Testis (tissue), 3 donors: ENCODE data around the gene CIT. TPM values are rescaled to one million over a fixed set of nuclear protein-coding genes. Genes with fewer than 3 reads are reported as not detected.

Experiments
- DNase-seq: peaks from one replicate; pipeline ENCODE4 v3.0.0-alpha.2; 2019
- H3K27ac ChIP-seq, 2 donors: fragments of 200-600 bp; sonication (generic); one replicate each; pipeline ENCODE4 v1.5.1; 2019
- H3K27me3 ChIP-seq: fragments of 200-600 bp; sonication (generic); one replicate; pipeline ENCODE4 v1.5.1; 2019
- H3K36me3 ChIP-seq: fragments of 200-600 bp; sonication (generic); one replicate; pipeline ENCODE4 v1.5.1; 2017; ENCODE audit warnings: low read depth; ENCODE audit errors: missing control alignments
- H3K4me1 ChIP-seq: fragments of 200-600 bp; sonication (generic); one replicate; pipeline ENCODE4 v1.5.1; 2019
- H3K4me3 ChIP-seq, 2 donors: fragments of 200-600 bp; sonication (generic); one replicate each; pipeline ENCODE4 v1.5.1; 2017 to 2019
- H3K9me3 ChIP-seq: fragments of 200-600 bp; sonication (generic); one replicate; pipeline ENCODE4 v1.5.1; 2017
- POLR2A ChIP-seq: fragments of 450-650 bp; IDR thresholded peaks from one replicate; pipeline ENCODE4 v1.6.1; 2017; ENCODE audit warnings: antibody characterized with exemption, mild to moderate bottlenecking, moderate library complexity
- WGBS, 2 donors: methylation state at CpG; one replicate each; pipeline ENCODE4 v1.1.5; 2018; 5-methylcytosine and 5-hydroxymethylcytosine counted together
- intact Hi-C: fragments of 100-400 bp; cut with DNase I; formaldehyde crosslinking; loops from one replicate; pipeline ENCODE4 v1.15.1; 2023; ENCODE audit warnings: low total_unique reads
- polyA plus RNA-seq: library from polyadenylated mRNA; stranded (reverse); fragments of 350-450 nt; fragmentation: Illumina TruSeq; extraction: RNeasy Lipid Tissue Mini Kit (QIAGEN cat#74804); gene quantifications from one replicate; pipeline ENCODE4 v1.2.3, GENCODE V29; 2014; ENCODE audit warnings: low read depth, low replicate concordance; ENCODE audit not compliant: insufficient read depth
- total RNA-seq, 2 donors: library from RNA; depleted of rRNA; stranded (reverse); fragments of >200 nt; gene quantifications; one replicate each; pipeline ENCODE4 v1.2.3, GENCODE V29; 2016
- TF ChIP-seq, protein P1 (sequence below), 3 experiments: fragments of 450-650 bp in 2 of 3; fragments of 200-600 bp in 1 of 3; sonication (generic) in 1 of 3; IDR thresholded peaks; one replicate each; pipeline ENCODE4 v1.5.1; 2016 to 2019; ENCODE audit warnings: antibody characterized with exemption in 3 of 3, mild to moderate bottlenecking in 2 of 3, moderate library complexity in 1 of 3

CIT gene
- total and polyA plus RNA-seq, 3 donors from 2014 or later = 14.6 to 30.0 (median 20.0) TPM

DNA sequence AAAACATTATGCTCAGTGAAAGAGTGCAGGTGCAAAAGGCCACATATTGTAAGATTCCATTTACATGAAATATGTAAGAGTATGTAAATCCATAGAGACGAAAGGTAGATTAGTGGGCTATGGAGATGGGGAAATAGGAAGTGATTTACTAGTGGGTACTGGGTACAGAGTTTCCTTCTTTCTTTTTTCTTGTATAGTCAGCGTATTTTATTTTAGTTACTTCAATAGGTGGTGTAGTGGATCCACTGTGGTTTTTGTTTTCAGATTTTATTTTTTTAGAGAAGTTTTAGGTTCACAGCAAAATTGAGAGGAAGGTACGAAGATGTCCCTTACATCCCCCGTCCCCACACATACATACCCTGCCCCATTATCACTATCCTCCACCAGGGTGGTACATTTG, 6.1 kb upstream of the CIT start:
- Histone ChIP-seq H3K27me3 (no peaks in the 10 kb centered on the region), H3K9me3 (no peaks in the 10 kb centered on the region), H3K4me3 (no peak overlapping the region), H3K4me1 (no peaks in the 10 kb centered on the region), H3K36me3 (no peaks in the 10 kb centered on the region), H3K27ac (no peak overlapping the region)
- no peak for DNase-seq
- 90 to 96% methylated on average over 4 of the region's 4 CpGs for WGBS, 2 donors
- TF ChIP-seq, protein P1, sequence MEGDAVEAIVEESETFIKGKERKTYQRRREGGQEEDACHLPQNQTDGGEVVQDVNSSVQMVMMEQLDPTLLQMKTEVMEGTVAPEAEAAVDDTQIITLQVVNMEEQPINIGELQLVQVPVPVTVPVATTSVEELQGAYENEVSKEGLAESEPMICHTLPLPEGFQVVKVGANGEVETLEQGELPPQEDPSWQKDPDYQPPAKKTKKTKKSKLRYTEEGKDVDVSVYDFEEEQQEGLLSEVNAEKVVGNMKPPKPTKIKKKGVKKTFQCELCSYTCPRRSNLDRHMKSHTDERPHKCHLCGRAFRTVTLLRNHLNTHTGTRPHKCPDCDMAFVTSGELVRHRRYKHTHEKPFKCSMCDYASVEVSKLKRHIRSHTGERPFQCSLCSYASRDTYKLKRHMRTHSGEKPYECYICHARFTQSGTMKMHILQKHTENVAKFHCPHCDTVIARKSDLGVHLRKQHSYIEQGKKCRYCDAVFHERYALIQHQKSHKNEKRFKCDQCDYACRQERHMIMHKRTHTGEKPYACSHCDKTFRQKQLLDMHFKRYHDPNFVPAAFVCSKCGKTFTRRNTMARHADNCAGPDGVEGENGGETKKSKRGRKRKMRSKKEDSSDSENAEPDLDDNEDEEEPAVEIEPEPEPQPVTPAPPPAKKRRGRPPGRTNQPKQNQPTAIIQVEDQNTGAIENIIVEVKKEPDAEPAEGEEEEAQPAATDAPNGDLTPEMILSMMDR (IDR thresholded peaks at IDR 0.05) = no peak
- TF ChIP-seq POLR2A = no peak
- intact Hi-C loops = no loop called here

DNA sequence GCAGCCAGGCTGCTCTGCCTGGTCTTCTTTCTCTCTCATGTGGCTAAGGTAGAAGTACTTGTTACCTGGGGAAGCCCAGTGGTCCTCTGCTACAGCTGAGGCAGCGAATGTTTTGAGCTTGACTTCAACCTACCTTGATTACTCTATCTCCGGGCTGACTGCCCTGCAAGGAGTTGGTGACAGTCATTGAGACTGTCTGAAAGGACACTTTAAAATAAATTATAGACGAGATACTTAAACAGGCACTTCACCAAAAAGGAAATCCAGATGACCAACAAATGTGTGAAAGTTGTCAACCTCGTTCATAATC, 474 bp upstream of the CIT start:
- 11 to 27% methylated on average over 4 of the region's 4 CpGs for WGBS, 2 donors
- Histone ChIP-seq H3K27ac (no peak overlapping the region), H3K4me3 (peak overlapping the region; percentile 66 to 68), H3K27me3 (no peaks in the 10 kb centered on the region), H3K4me1 (no peaks in the 10 kb centered on the region), H3K36me3 (no peaks in the 10 kb centered on the region), H3K9me3 (no peaks in the 10 kb centered on the region)
- intact Hi-C loops = no loop called here
- TF ChIP-seq, protein P1 (IDR thresholded peaks at IDR 0.05) = no peak
- TF ChIP-seq POLR2A = no peak
- no peak for DNase-seq

DNA sequence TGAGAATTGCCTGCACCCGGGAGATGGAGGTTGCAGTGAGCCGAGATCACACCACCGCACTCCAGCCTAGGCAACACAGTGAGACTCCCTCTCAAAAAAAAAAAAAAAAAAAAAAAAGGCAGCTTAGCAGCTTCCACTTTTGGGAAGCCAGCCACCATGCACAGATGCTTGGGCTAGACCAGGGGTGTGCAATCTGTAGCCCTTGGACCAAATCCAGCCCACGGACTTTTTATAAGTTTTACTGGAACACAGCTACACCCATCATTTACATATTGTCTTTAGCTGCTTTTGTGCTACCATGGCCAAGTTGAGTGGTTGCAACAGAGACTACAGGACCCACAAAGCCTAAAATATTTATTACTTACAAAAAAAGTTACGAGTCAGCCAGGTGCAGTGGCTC, 6.7 kb downstream of the CIT start:
- no peak for DNase-seq
- Histone ChIP-seq H3K27me3 (no peaks in the 10 kb centered on the region), H3K27ac (no peak overlapping the region), H3K9me3 (no peaks in the 10 kb centered on the region), H3K4me3 (no peak overlapping the region), H3K36me3 (no peaks in the 10 kb centered on the region), H3K4me1 (no peaks in the 10 kb centered on the region)
- no peak for TF ChIP-seq POLR2A
- TF ChIP-seq, protein P1 (IDR thresholded peaks at IDR 0.05) = no peak
- intact Hi-C loops = no loop called here
- WGBS, 2 donors = 75 to 82% methylated on average over 5 of the region's 5 CpGs

DNA sequence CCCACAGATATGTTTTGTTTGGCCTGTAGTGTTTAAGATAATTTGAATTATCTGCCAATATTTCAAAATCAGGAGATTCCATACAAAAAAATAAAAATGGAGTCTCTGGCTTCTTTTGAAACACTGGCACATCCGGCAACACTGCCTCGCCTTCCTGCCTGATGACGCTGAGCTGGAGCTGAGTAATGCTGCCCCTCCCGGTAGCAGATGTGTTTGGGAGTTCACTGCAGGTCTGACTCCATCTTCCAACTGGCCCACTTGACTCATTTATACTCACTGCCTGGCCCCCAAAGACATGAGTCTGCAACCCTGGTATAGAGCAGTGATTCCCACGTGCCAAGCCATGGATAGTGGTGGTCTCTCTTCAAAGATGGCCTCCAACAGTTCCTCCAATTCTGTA, 7.4 kb downstream of the CIT start:
- no peak overlapping the region for H3K4me3 ChIP-seq
- WGBS, 2 donors = 76 to 87% methylated on average over 5 of the region's 5 CpGs
- intact Hi-C loops = no loop called here
- H3K4me1 ChIP-seq = no peaks in the 10 kb centered on the region
- no peaks in the 10 kb centered on the region for H3K9me3 ChIP-seq
- DNase-seq = no peak
- no peaks in the 10 kb centered on the region for H3K27me3 ChIP-seq
- H3K36me3 ChIP-seq = no peaks in the 10 kb centered on the region
- H3K27ac ChIP-seq = no peak overlapping the region
- no peak for TF ChIP-seq POLR2A
- TF ChIP-seq, protein P1 (IDR thresholded peaks at IDR 0.05) = no peak

DNA sequence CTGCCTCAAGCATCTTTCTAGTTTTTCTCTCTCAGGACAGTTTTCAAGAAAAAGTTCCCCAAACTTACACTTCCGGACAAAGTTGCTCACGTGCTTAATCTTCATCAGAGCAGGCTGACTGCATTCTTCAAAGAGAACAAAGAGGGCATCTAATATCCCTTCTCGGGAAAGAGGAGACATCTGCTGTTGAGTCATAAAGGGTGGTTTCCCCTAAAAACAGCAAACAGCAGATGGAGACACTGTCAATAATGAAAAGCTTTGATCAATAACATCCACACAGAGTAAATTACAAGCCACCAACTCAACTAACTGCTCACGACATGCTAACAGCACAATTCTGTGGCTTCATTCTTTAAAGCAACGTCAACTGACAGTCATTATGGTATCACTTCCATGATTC, 8.1 kb downstream of the CIT start:
- TF ChIP-seq, protein P1 (IDR thresholded peaks at IDR 0.05) = no peak
- TF ChIP-seq POLR2A = no peak
- H3K27ac ChIP-seq = no peak overlapping the region
- 75 to 83% methylated on average over 5 of the region's 5 CpGs for WGBS, 2 donors
- intact Hi-C loops = no loop called here
- DNase-seq = no peak
- no peaks in the 10 kb centered on the region for H3K4me1 ChIP-seq
- no peaks in the 10 kb centered on the region for H3K27me3 ChIP-seq
- H3K4me3 ChIP-seq = no peak overlapping the region
- no peaks in the 10 kb centered on the region for H3K9me3 ChIP-seq
- H3K36me3 ChIP-seq = no peaks in the 10 kb centered on the region
